Keratinocyte (primary cell): ENCODE measurements around the gene MAP3K3. TPM values are rescaled to one million over a fixed set of nuclear protein-coding genes. Genes with fewer than 3 reads are reported as not detected.

Source experiments
- DNase-seq: peaks from one replicate; pipeline ENCODE4 v3.0.0-alpha.2; 2011; ENCODE audit warnings: low read depth, missing footprints, low spot score
- FAIRE-seq: peaks from 2 replicates; lab custom pipeline; 2011; peaks lifted over from hg19 to GRCh38; lab: Jason Lieb, UNC
- H2AFZ ChIP-seq: 2 replicates; pipeline ENCODE4 v1.6.0; 2012; ENCODE audit warnings: low read length, control low read depth, inconsistent platforms; ENCODE audit not compliant: control insufficient read depth
- H3K27ac ChIP-seq: 2 replicates; pipeline ENCODE4 v1.5.1; 2011; ENCODE audit warnings: low read length; ENCODE audit not compliant: control insufficient read depth, insufficient read depth
- H3K27me3 ChIP-seq: 3 replicates; pipeline ENCODE4 v1.6.0; 2011; ENCODE audit warnings: low read length; ENCODE audit not compliant: control insufficient read depth, insufficient read depth; ENCODE audit errors: extremely low read depth
- H3K36me3 ChIP-seq, 2 experiments: 2 replicates in 1 of 2; 3 replicates in 1 of 2; pipeline ENCODE4 v1.5.1; 2011; ENCODE audit warnings: low read length in 2 of 2, mild to moderate bottlenecking in 1 of 2; ENCODE audit not compliant: control insufficient read depth in 2 of 2, insufficient read depth in 2 of 2; ENCODE audit errors: extremely low read depth in 1 of 2
- H3K4me1 ChIP-seq: 3 replicates; pipeline ENCODE4 v1.5.1; 2011; ENCODE audit warnings: low read length; ENCODE audit not compliant: control insufficient read depth, insufficient read depth; ENCODE audit errors: extremely low read depth
- H3K4me2 ChIP-seq: 3 replicates; pipeline ENCODE4 v1.6.0; 2011; ENCODE audit warnings: low read depth, low read length; ENCODE audit not compliant: control insufficient read depth, insufficient read depth; ENCODE audit errors: extremely low read depth
- H3K4me3 ChIP-seq, 3 experiments: fragments of 200-600 bp in 1 of 3; sonication (generic) in 1 of 3; 2 replicates in 2 of 3; 3 replicates in 1 of 3; pipeline ENCODE4 v1.5.1; 2011 to 2016; ENCODE audit warnings: low read length in 3 of 3, mild to moderate bottlenecking in 3 of 3, control low read depth in 2 of 3, inconsistent platforms in 1 of 3, low read depth in 1 of 3, mixed read lengths in 1 of 3, mixed run types in 1 of 3, moderate library complexity in 1 of 3; ENCODE audit not compliant: control insufficient read depth in 2 of 3, insufficient read depth in 2 of 3; ENCODE audit errors: extremely low read depth in 1 of 3
- H3K79me2 ChIP-seq: 2 replicates; pipeline ENCODE4 v1.6.0; 2012; ENCODE audit warnings: low read length; ENCODE audit not compliant: control insufficient read depth, insufficient read depth
- H3K9ac ChIP-seq: 3 replicates; pipeline ENCODE4 v1.6.0; 2011; ENCODE audit warnings: low read length; ENCODE audit not compliant: control insufficient read depth, insufficient read depth; ENCODE audit errors: extremely low read depth
- H3K9me1 ChIP-seq: 3 replicates; pipeline ENCODE4 v1.6.0; 2011; ENCODE audit warnings: low read length; ENCODE audit not compliant: control insufficient read depth, insufficient read depth; ENCODE audit errors: extremely low read depth
- H3K9me3 ChIP-seq: 2 replicates; pipeline ENCODE4 v1.5.1; 2012; ENCODE audit warnings: low read depth, low read length; ENCODE audit not compliant: control insufficient read depth
- H4K20me1 ChIP-seq: 3 replicates; pipeline ENCODE4 v1.6.0; 2011; ENCODE audit warnings: low read length; ENCODE audit not compliant: control insufficient read depth, insufficient read depth; ENCODE audit errors: extremely low read depth
- CTCF ChIP-seq, 3 experiments: IDR thresholded peaks in 1 of 3; conservative IDR thresholded peaks in 1 of 3; optimal IDR thresholded peaks in 1 of 3; 2 replicates in 2 of 3; 3 replicates in 1 of 3; pipeline versions ENCODE3 to v1.5.1; 2011; ENCODE audit warnings: low read length in 3 of 3, mild to moderate bottlenecking in 3 of 3, moderate library complexity in 2 of 3, control low read depth in 1 of 3, inconsistent platforms in 1 of 3; ENCODE audit not compliant: insufficient read depth in 2 of 3; ENCODE audit errors: extremely low read depth in 1 of 3
- EZH2 ChIP-seq: IDR thresholded peaks from one replicate; pipeline ENCODE4 v1.6.1; 2012; ENCODE audit warnings: inconsistent platforms, mild to moderate bottlenecking, low read length, moderate library complexity
- dilution Hi-C: fragments of 300-500 bp; cut with MboI; formaldehyde crosslinking; loops from one replicate; pipeline ENCODE4 v1.7.0; 2020; ENCODE audit warnings: low sequenced_read_pairs; ENCODE audit not compliant: extremely low pct_ligation_motif_present
- polyA plus RNA-seq, 5 experiments: library from polyadenylated mRNA; depleted of rRNA in 3 of 5; stranded (reverse) in 3 of 5; stranded (forward) in 1 of 5; unstranded in 1 of 5; fragments of >200 nt; gene quantifications; 1 replicate in 1 of 5; 2 replicates in 3 of 5; 3 replicates in 1 of 5; pipeline versions ENCODE4 v1.2.1 to v1.2.3, GENCODE V29; 2011 to 2012; ENCODE audit warnings: missing spikeins in 2 of 5, low read depth in 1 of 5, low replicate concordance in 1 of 5

The MAP3K3 gene
- polyA plus RNA-seq, 1 donor (not counting 4 experiments of a cell fraction or from before 2014, with no cell fraction given), result 9.8 TPM

- Histone ChIP-seq H3K4me2 (no peak overlapping the region), H4K20me1 (no peaks in the 10 kb centered on the region), H3K79me2 (peaks cover 13% of the 10 kb centered on the region), H3K9me1 (no peaks in the 10 kb centered on the region), H3K27me3 (no peaks in the 10 kb centered on the region), H3K27ac (no peak overlapping the region), H3K9me3 (no peaks in the 10 kb centered on the region), H3K9ac (no peak overlapping the region), H3K4me1 (peaks cover 12% of the 10 kb centered on the region), H2AFZ (no peak overlapping the region), H3K36me3 (peaks cover 0 to 2% of the 10 kb centered on the region in 2 experiments), H3K4me3 (no peak overlapping the region)
- DNase-seq (no peak), FAIRE-seq (no peak)
- dilution Hi-C loops, result no loop called here
- TF ChIP-seq CTCF (optimal IDR thresholded peaks at IDR 0.05 in 1 of 3, IDR thresholded peaks at IDR 0.05 in 1 of 3, conservative IDR thresholded peaks at IDR 0.05 in 1 of 3; ENCODE audit: extremely low read depth in 1 of 3, insufficient read depth in 2 of 3, low read length in 3 of 3) (no peak), EZH2 (no peak)
Observed at GRCh38 chr17:63596856-63597586, 25.2 kb upstream of the MAP3K3 start.

GRCh38 chr17:63598281-63598680 lies 23.9 kb upstream of the MAP3K3 start:
- H3K27me3 ChIP-seq, result no peaks in the 10 kb centered on the region
- dilution Hi-C loops, result no loop called here
- H3K79me2 ChIP-seq, result peaks cover 15% of the 10 kb centered on the region
- no peak overlapping the region for H3K9ac ChIP-seq
- DNase-seq (no peak), FAIRE-seq (no peak)
- H3K9me1 ChIP-seq, result no peaks in the 10 kb centered on the region
- no peak overlapping the region for H2AFZ ChIP-seq
- H3K4me2 ChIP-seq, result no peak overlapping the region
- H3K36me3 ChIP-seq, result no peaks in the 10 kb centered on the region
- H3K27ac ChIP-seq, result no peak overlapping the region
- peaks cover 12% of the 10 kb centered on the region for H3K4me1 ChIP-seq
- no peaks in the 10 kb centered on the region for H4K20me1 ChIP-seq
- H3K9me3 ChIP-seq, result no peaks in the 10 kb centered on the region
- no peak overlapping the region for H3K4me3 ChIP-seq
- TF ChIP-seq EZH2 (no peak), CTCF (optimal IDR thresholded peaks at IDR 0.05 in 1 of 3, IDR thresholded peaks at IDR 0.05 in 1 of 3, conservative IDR thresholded peaks at IDR 0.05 in 1 of 3; ENCODE audit: extremely low read depth in 1 of 3, insufficient read depth in 2 of 3, low read length in 3 of 3) (no peak)
